22Rv1 (cell line): ENCODE data around the gene EIF4EBP2.

Experiments used
- H3K27ac ChIP-seq: fragments of 450-650 bp; 2 replicates; pipeline ENCODE4 v1.5.1; 2017
- ZFX ChIP-seq: fragments of 450-650 bp; IDR thresholded peaks from 2 replicates; pipeline ENCODE4 v1.6.1; 2017; ENCODE audit warnings: antibody characterized with exemption, borderline replicate concordance
- TF ChIP-seq, protein P1 (sequence below): fragments of 450-650 bp; IDR thresholded peaks from 2 replicates; pipeline ENCODE4 v1.5.1; 2017; ENCODE audit warnings: mild to moderate bottlenecking

Gene EIF4EBP2

GRCh38 chr10:70477661-70478162 lies 73.8 kb downstream of the EIF4EBP2 start:
- TF ChIP-seq, protein P1, sequence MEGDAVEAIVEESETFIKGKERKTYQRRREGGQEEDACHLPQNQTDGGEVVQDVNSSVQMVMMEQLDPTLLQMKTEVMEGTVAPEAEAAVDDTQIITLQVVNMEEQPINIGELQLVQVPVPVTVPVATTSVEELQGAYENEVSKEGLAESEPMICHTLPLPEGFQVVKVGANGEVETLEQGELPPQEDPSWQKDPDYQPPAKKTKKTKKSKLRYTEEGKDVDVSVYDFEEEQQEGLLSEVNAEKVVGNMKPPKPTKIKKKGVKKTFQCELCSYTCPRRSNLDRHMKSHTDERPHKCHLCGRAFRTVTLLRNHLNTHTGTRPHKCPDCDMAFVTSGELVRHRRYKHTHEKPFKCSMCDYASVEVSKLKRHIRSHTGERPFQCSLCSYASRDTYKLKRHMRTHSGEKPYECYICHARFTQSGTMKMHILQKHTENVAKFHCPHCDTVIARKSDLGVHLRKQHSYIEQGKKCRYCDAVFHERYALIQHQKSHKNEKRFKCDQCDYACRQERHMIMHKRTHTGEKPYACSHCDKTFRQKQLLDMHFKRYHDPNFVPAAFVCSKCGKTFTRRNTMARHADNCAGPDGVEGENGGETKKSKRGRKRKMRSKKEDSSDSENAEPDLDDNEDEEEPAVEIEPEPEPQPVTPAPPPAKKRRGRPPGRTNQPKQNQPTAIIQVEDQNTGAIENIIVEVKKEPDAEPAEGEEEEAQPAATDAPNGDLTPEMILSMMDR: no peak
- TF ChIP-seq ZFX: no peak
- H3K27ac ChIP-seq: no peak overlapping the region
